Neural crest cell (in vitro differentiated cells): Measurements from ENCODE around the gene IMPG1. TPM values are rescaled to one million over a fixed set of nuclear protein-coding genes. Genes with fewer than 3 reads are reported as not detected.

Source experiments
- DNase-seq: peaks from one replicate; pipeline ENCODE4 v3.0.0; 2021; ENCODE audit warnings: low read depth, mixed read lengths, low spot score
- H3K27ac Mint-ChIP-seq: one replicate; pipeline ENCODE4 v1.8.0; 2021; ENCODE audit warnings: mild to moderate bottlenecking, mixed read lengths; ENCODE audit not compliant: unreplicated experiment
- H3K27me3 Mint-ChIP-seq: 2 replicates; pipeline ENCODE4 v1.8.0; 2021; ENCODE audit warnings: low read depth, mild to moderate bottlenecking, mixed read lengths
- H3K36me3 Mint-ChIP-seq: 2 replicates; pipeline ENCODE4 v1.8.0; 2021; ENCODE audit warnings: low read depth, mild to moderate bottlenecking, mixed read lengths
- H3K4me1 Mint-ChIP-seq: 2 replicates; pipeline ENCODE4 v1.8.0; 2021; ENCODE audit warnings: mixed read lengths
- H3K4me3 Mint-ChIP-seq: one replicate; pipeline ENCODE4 v1.8.0; 2021; ENCODE audit warnings: mild to moderate bottlenecking, mixed read lengths
- H3K9me3 Mint-ChIP-seq: 2 replicates; pipeline ENCODE4 v1.8.0; 2021; ENCODE audit warnings: mixed read lengths
- total RNA-seq: library from RNA; stranded (reverse); gene quantifications from 2 replicates; pipeline ENCODE4 v1.2.1, GENCODE V29; 2021
- TF ChIP-seq, protein P1 (sequence below): fragments of 200-600 bp; sonication (generic); conservative IDR thresholded peaks from 2 replicates; pipeline ENCODE4 v1.5.0; 2021; ENCODE audit warnings: antibody characterized with exemption, mild to moderate bottlenecking

IMPG1 gene
- total RNA-seq, 1 donor from 2014 or later: not detected

DNA sequence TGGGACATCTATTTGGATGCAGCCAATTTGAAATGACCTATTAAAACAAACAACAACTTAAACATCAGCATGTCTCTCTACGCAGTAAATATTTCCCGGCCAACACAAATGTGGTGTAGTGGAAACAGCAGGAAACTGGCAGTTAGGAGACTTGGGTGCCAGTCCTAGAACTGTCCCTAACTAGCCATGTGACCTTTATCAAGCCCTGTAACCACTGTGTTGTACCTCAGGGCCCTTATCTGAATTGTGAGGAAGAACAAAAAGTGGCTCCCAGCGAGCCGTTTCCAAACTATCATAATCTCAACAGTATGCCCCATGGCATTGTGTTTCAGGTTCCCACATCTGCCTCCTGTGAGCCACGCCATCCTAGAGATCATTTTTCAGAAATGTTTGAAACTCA, 124.5 kb downstream of the IMPG1 start:
- no peaks in the 10 kb centered on the region for H3K36me3 Mint-ChIP-seq
- TF ChIP-seq, protein P1, sequence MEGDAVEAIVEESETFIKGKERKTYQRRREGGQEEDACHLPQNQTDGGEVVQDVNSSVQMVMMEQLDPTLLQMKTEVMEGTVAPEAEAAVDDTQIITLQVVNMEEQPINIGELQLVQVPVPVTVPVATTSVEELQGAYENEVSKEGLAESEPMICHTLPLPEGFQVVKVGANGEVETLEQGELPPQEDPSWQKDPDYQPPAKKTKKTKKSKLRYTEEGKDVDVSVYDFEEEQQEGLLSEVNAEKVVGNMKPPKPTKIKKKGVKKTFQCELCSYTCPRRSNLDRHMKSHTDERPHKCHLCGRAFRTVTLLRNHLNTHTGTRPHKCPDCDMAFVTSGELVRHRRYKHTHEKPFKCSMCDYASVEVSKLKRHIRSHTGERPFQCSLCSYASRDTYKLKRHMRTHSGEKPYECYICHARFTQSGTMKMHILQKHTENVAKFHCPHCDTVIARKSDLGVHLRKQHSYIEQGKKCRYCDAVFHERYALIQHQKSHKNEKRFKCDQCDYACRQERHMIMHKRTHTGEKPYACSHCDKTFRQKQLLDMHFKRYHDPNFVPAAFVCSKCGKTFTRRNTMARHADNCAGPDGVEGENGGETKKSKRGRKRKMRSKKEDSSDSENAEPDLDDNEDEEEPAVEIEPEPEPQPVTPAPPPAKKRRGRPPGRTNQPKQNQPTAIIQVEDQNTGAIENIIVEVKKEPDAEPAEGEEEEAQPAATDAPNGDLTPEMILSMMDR: no peak
- no peaks in the 10 kb centered on the region for H3K27me3 Mint-ChIP-seq
- no peak overlapping the region for H3K27ac Mint-ChIP-seq
- no peaks in the 10 kb centered on the region for H3K9me3 Mint-ChIP-seq
- no peaks in the 10 kb centered on the region for H3K4me1 Mint-ChIP-seq
- no peak for DNase-seq
- H3K4me3 Mint-ChIP-seq: no peak overlapping the region

DNA sequence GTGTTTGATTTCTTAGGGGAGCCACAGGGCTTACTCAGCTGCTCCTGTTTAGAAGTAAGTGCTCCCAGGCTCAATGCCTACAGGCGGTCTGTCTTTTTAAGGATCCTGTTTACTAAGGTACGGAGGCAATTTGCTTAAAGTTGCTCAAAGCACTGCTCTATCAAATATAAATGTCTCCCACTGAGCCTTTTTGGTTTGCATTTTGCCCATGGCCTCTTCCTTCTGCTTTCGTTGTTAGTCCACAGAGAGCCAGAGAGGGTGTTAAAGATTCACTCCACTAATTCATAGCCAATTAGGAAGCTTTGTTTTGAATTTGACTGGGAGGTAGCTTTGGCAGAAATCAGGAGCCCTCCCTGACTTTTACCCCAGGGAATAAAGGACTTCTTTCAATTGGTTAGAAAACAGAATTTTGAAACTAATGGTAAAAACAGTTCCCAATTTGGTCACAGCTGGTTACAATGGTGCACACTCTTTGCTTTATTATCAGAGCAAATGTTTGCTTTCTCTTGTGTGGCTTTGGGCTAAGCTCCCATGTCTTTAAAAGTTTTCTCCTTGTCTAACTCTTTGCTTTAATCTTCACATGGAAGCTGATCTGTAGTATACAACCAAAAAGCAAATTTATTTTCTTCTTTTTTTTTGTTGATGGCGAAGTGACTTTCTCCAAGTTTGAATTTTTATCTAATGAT, 126.2 kb downstream of the IMPG1 start:
- TF ChIP-seq, protein P1: no peak
- no peak for DNase-seq
- Mint-ChIP-seq H3K27ac (no peak overlapping the region), H3K4me3 (no peak overlapping the region), H3K27me3 (no peaks in the 10 kb centered on the region), H3K4me1 (no peaks in the 10 kb centered on the region), H3K9me3 (no peaks in the 10 kb centered on the region), H3K36me3 (no peaks in the 10 kb centered on the region)

DNA sequence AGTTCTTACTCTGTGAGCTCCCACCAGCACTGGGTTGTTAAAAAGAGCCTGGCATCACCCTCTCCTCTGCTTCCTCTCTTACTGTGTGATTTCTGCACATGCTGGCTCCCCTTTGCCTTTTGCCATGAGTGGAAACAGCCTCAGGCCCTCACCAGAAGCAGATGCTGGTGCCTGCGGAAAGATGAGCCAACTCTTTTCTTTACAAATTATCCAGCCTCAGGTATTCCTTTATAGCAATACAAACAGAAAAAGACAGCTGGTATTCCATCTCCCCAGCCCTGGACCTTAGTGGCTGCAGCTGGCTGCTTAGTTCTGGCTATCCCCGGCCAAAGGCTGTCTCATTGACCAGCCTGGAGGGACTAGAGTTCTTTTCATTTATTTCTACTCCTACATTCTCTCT, 129.1 kb downstream of the IMPG1 start:
- Mint-ChIP-seq H3K4me1 (peaks cover 5% of the 10 kb centered on the region), H3K27ac (no peak overlapping the region), H3K9me3 (no peaks in the 10 kb centered on the region), H3K4me3 (no peak overlapping the region), H3K36me3 (no peaks in the 10 kb centered on the region), H3K27me3 (no peaks in the 10 kb centered on the region)
- DNase-seq: no peak
- TF ChIP-seq, protein P1: no peak

DNA sequence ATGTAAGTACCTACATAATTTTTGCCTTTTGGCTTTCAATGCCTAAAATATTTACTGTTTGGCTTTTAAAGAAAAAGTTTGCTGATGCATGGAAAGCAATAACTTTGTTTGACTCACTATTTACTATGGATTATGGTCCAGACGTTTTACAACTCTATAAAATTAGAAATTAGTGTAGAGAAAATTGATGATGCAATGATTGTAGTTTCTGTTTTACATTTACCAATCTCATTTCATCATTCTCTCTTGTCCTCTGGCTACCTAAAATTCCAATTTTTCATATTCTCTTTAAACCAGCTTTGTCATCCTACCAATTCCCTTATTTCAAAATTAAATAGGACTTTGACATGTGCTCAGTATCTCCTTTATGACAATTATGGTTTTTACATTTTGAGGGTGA, 131.0 kb downstream of the IMPG1 start:
- H3K36me3 Mint-ChIP-seq: no peaks in the 10 kb centered on the region
- no peaks in the 10 kb centered on the region for H3K9me3 Mint-ChIP-seq
- H3K27ac Mint-ChIP-seq: no peak overlapping the region
- peaks cover 5% of the 10 kb centered on the region for H3K4me1 Mint-ChIP-seq
- TF ChIP-seq, protein P1: no peak
- H3K4me3 Mint-ChIP-seq: no peak overlapping the region
- no peak for DNase-seq
- H3K27me3 Mint-ChIP-seq: peaks cover 2% of the 10 kb centered on the region

DNA sequence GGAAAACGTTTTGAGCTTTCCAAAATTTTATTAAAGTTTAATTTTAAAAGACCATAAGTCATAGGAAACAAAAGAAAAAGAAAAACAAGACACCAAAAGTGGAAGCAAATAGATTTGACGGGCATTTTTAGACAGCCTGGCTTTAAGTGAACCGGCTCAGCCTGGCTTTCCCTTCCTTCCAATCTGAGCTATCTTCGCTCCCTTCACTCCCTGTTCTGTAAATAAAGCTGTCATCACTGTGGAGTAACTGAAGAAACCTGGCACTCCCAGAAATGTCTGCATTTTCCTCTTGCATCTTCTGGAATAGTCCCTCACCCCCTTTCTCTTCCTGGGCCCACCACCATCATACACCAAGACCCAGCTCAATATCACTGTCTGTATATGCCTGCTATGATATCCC, 131.9 kb downstream of the IMPG1 start:
- peaks cover 8% of the 10 kb centered on the region for H3K4me1 Mint-ChIP-seq
- TF ChIP-seq, protein P1: no peak
- H3K4me3 Mint-ChIP-seq: no peak overlapping the region
- H3K36me3 Mint-ChIP-seq: no peaks in the 10 kb centered on the region
- DNase-seq: no peak
- no peak overlapping the region for H3K27ac Mint-ChIP-seq
- peaks cover 2% of the 10 kb centered on the region for H3K27me3 Mint-ChIP-seq
- no peaks in the 10 kb centered on the region for H3K9me3 Mint-ChIP-seq
